ENCODE measurements around the gene CIAO3.

Gene CIAO3

DNA sequence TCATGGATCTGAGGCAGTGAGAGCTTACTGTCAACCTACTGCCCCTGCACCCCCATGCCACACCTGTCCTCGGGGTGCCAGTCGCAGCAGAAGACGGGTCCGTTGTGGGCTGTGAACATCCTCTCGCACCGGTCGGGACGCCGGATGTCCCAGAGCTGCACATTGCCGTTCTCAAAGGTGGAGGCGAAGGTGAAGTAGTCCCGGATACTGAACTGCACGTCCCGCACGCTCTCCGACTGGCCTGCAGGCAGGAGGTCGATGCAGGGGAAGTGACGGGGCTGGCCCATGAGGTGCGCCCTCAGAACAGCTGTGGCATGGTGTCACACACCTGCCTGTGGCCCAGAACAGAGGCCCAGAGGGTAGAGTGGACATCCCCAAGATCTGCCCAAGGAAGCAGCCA lies 53.3 kb downstream of the CIAO3 start:
- no peak for DNase-seq

DNA sequence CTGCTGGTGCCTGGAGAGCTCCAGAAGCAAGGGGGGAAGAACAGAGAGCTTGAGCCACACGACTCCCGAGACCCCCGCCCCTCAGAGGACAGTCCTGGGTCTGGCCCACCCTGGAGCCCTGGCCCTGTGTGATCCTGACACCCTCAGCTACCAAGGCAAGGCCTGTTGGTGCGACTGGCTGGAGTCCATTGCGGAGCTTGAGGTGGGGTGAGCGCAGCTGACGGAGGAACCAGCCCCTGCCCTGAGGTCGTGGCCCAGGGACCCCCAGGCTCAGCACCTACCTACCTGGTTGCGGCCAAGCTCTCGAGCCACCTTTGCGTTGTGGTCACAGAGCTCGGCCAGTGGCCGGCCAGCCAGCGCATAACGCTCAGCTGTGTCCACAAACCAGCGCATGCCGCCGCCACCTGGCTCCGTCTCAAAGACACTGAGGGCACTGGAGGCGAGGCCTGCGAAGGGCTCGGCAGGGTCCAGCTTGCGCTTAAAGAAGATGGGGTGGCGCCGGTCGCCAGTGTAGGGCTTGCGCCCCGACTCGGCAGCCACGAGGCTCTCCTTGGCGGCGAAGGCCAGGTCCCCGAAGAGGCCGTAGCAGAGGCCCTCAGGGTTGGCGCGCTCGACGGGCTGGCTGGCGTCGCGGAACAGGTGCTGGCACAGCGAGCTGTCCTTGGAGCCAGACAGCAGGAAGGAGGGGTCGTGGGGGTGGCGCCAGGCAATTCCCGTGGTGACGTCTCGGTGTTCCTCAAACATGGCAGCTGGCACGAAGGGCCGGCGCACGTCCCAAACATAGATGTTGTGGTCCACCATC lies 54.1 kb downstream of the CIAO3 start:
- DNase-seq, result no peak

DNA sequence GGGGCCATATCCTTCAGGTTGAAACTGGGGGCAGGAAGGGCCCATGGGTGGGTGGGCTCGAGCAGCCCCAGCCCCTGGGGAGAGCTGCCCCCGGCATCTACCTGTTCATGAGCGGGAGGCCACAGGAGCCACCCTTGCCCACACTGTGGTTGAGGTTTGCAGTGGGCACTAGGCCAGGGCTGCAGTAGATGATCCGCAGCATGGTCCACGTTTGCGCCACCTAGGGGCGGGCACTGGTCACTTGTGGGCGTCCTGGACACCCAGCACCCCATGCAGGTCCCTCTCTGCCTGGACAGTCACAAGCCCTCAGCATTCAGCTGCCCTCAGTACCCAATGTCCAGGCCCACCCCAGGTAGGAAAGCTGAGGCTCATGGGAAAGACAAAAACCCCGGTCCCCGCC lies 54.8 kb downstream of the CIAO3 start:
- no peak for DNase-seq

DNA sequence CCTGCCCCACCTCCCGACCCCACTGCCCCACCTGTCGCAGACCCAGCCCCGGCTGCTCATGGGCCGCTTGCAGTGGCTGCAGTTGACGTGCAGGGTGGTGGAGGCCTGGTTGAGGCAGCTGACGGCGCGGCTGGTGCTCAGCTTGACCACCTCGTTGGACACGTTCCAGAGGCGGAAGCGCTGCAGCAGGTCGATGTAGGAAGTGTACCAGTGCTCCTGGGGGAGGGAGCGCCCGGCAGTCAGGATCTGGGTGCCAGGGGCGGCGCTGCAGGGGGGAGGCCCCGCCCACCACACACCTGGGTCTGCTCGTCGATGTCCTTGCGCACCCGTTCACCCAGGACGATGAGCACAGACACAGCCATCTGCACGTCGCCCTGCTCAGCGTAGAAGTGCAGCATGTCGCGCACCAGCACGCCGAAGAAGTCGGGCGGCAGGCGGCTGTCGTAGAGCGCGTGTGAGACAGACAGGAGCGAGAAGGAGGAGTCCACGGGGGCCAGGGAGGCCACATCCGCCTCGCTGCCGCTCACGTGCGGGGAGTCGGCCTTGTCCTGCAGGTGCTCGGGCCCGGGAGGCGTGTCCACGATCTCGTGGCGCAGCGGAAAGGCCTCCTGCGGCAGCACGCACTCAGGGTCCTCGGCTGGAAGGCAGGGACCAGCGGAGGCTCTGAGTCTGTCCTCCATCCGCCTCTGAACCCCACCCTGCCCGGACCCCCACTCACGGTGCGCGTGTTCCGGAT lies 55.7 kb downstream of the CIAO3 start:
- no peak for DNase-seq

DNA sequence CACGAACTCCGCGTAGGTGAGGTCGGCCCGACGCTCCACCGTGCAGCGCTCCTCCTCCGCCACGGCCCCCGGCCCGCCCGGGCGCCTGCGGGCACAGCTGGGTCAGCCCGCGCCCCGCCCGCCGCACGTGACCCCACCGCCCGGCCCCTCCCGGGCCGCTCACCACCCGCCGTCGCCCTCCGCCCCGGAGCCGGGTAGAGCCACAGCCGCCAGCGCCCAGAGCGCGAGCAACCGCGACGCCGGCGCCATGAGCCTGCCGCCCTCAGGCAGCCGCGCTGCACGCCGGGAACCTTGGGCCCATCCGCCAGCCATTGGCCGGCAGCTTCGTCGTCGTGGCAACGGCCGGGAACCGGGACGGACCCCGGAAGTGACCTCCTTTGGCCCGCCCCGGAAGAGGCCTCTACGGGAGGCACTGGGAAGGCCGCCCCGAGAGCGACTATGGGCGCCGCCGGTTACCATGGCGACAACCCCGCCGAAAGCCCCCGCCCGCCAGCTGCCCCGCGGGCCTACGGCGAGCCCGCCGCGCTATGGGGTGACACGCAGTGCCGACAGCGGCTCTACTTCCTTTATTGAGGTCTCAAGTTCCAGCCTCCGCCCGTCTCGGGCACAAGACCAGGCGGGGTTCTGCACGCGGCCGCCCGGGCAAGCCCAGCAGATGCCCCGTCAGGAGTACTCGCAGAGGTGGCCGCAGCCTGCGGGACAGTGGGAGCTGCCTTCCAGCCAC lies 56.6 kb downstream of the CIAO3 start, which contains the start of gene JMJD8:
Gene JMJD8, minus strand, starts transcription at position 264 of the 724 bp plus-strand sequence. Its CDS starts 15 bp downstream, at position 249.
- peak; percentile 95 for DNase-seq

DNA sequence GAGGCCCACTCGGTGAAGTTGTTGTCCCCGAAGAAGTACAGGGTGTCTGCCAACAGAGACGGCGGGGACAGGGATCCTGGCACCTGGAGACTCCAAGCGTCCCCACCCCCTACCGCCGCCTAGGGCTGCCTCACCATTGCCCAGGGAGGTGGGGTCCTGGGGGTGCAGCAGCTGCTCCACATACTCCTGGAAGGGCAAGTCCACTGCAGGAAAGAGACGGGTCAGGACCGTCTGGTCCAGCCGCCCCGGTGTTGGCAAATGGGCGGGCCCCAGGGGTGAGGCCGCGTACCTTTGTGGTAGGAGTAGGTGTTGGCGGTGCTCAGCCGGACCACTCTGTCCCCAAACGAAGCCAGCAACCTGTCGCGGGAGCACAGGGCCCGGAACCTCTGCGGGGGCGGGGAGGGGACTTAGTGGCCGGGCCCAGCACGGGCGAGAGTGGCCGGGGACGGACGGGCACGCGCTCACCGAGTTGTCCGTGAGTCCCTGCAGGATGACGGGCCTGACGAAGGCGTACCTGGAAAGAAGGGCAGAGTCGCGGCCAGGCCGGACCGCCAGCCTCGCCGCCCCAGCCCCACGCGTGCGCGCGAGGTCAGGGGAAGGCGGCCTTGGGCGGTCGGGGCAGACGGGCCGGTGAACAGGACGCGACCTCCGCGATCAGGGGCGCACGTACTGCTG lies 57.3 kb downstream of the CIAO3 start:
- DNase-seq, result no peak

DNA sequence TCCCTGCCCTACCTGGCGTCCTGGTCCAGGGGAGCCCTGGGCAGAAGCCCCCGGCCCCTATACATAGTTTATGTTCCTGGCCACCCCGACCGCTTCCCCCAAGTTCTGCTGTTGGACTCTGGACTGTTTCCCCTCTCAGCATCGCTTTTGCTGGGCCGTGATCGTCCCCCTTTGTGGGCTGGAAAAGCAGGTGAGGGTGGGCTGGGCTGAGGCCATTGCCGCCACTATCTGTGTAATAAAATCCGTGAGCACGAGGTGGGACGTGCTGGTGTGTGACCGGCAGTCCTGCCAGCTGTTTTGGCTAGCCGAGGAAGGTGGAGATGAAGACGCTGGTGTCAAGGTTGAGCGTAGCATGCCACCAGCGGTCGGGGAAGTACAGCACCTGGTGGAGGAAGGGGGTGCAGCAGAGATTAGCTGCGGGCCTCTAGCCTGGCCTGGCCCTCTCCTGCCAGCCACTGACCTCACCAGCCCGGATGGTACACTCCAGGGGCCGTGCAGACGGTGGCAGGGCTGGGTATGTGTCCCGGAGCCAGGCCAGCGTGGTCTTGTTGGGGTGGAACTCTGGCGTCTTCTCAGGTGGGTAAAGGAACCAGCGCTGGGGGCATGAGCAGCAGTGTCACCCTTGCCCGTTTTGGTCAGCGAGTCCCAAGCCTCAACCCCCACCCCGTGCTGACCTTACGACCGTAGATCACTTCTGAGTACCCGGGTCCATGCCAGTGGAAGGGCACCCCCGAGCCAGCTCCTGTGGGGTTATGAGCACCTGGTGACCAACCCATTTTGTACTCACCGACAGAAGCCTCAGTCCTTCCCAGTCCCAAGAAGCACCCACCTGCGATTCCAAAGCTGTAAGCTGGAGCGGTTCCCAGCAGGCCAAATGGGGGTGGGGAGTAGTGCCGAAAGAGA lies 58.1 kb downstream of the CIAO3 start:
- DNase-seq, result no peak

DNA sequence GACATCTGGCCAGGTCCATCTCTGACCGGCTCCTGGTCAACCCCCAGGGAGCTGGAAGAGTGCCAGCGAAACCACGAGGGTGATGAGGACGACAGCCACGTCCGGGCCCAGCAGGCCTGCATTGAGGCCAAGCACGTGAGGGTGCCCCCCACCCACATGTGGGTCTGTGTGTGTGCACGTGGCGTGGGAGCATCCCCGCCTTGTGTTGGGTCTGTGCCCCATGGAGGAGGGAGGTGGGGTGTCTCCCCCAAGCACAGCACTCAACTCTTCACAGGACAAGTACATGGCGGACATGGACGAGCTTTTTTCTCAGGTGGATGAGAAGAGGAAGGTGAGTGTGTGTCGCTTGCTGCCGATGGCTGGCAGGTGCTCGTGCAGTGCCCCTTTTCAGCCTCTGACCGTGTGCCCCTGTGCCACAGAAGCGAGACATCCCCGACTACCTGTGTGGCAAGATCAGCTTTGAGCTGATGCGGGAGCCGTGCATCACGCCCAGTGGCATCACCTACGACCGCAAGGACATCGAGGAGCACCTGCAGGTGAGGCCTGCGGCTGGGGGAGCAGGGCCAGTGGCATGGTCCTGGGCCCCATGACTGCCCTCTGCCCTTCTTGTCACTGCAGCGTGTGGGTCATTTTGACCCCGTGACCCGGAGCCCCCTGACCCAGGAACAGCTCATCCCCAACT lies 58.9 kb downstream of the CIAO3 start:
- no peak for DNase-seq

DNA sequence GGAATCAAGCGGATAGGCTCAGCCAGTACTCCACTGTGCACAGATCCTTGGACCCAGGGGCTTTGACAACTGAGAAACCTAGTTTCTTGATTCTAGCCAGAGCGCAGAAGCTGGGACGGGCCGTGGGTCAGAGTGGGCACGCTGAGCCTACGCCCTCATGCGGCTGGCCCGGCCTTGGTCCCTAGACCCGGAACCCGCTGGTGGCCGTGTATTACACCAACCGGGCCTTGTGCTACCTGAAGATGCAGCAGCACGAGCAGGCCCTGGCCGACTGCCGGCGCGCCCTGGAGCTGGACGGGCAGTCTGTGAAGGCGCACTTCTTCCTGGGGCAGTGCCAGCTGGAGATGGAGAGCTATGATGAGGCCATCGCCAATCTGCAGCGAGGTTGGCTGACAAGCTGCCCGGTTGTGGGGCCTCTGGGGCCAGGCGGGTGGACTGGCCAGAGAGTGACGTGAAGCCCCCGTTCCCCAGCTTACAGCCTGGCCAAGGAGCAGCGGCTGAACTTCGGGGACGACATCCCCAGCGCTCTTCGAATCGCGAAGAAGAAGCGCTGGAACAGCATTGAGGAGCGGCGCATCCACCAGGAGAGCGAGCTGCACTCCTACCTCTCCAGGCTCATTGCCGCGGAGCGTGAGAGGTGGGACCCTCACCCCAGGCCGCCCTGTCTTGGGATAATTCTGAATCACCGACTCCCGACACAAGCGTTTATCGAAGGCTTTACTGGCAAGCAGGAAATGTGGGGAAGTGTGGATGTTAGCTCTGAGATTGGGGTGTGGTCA lies 59.6 kb downstream of the CIAO3 start:
- DNase-seq, result no peak

DNA sequence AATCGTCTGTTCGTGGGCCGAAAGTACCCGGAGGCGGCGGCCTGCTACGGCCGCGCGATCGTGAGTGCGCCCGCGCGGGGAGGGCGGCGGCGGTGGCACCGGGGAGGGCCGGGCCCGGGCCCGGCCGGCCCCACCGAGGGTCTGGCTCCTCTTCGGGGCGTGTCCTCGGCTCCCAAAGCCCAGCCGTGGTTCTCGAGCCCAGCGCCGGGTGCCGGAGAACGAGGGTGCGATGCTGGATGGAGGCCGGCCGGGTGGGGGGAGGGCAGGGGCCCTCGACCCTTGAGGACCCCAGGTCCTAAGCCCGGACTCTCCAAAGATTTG lies 60.2 kb downstream of the CIAO3 start:
- DNase-seq, result no peak

DNA sequence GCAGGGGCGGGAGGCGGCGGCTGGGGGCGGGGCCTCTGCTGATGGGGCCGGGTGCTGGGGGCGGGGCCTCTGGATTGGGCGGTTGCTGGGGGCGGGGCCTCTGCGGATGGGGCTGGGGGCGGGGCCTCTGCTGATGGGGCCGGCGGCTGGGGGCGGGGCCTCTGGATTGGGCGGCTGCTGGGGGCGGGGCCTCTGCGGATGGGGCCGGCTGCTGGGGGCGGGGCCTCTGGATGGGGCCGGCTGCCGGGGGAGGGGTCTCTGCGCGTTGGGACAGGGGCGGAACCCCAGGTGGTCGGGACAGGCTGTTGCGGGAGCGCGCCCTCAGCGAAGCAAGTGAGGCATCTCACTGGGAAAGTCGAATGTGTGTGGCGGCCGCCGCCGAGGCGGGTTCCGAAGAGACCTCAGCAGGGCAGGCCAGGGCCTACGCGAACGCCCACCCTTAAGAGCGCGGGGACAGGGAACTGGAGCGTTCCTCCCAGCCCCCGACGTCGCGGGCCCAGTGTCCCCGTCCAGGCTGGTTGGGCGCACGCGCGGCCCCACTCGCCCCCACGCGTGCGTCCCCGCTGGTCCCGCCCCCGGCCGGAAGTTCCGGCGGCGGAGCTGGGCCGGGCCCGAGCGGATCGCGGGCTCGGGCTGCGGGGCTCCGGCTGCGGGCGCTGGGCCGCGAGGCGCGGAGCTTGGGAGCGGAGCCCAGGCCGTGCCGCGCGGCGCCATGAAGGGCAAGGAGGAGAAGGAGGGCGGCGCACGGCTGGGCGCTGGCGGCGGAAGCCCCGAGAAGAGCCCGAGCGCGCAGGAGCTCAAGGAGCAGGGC lies 60.8 kb downstream of the CIAO3 start, which contains the start of gene STUB1:
Gene STUB1, plus strand, starts transcription at position 597 of the 811 bp plus-strand sequence. Its CDS starts 116 bp downstream, at position 713.
- peak; percentile 88 for DNase-seq
